Neural cell (in vitro differentiated cells): ENCODE data around the gene TMEM98.

Source experiments
- EP300 ChIP-seq: fragments of 450-650 bp; conservative IDR thresholded peaks from 2 replicates; pipeline ENCODE4 v1.6.1; 2014; ENCODE audit warnings: antibody characterized with exemption, mild to moderate bottlenecking, moderate library complexity; ENCODE audit not compliant: poor library complexity, severe bottlenecking
- EZH2 ChIP-seq: fragments of 200-600, 300-800 bp; shearing (Covaris generic), sonication (generic); IDR thresholded peaks from 2 replicates; pipeline ENCODE4 v1.6.1; 2014; ENCODE audit warnings: antibody characterized with exemption, low read length, borderline replicate concordance, mild to moderate bottlenecking; ENCODE audit not compliant: insufficient read depth, poor library complexity, severe bottlenecking
- POLR2AphosphoS5 ChIP-seq: IDR thresholded peaks from 2 replicates; pipeline ENCODE4 v1.6.1; 2012
- SMC3 ChIP-seq: fragments of 450-650 bp; conservative IDR thresholded peaks from 2 replicates; pipeline ENCODE4 v1.6.1; 2014; ENCODE audit warnings: antibody characterized with exemption, mild to moderate bottlenecking, moderate library complexity; ENCODE audit not compliant: poor library complexity
- TF ChIP-seq, protein P1 (sequence below): fragments of 450-650 bp; IDR thresholded peaks from 2 replicates; pipeline ENCODE4 v1.5.1; 2014; ENCODE audit warnings: antibody characterized with exemption, mild to moderate bottlenecking, moderate library complexity; ENCODE audit not compliant: poor library complexity, severe bottlenecking

DNA sequence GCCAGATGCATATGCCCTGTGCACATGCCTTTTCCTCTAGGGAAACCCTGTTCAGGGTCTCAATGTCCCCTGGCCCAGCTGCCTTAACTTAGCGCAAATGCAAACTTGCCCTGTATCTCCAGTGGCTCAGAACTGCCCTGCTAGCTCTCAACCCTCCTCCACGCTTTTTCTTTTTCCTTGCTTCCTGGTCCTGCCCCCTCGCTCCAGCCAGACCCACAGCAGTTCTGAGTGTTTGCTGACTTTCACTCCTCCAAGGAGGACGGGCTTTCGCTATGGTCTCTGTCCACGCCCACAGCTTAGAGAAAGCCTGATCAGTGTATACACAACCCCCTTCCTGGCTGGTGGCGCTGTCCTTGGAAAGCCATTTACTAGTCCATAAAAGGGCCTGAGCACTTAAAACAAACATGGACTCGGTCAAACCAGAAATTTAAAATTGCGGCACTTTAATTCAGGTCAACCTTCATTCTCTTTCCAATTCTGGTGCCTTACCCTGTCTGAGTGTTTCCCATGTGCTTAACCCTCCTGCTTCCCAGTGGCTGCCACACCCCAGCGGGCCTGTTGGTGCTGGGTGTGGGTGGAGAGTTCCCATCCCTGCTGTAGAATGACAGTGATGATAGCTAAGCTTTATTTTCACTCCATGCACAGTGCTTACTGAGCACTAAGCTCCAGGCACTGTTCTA, 15.6 kb upstream of the TMEM98 start:
- TF ChIP-seq SMC3 (no peak), EZH2 (no peak), EP300 (no peak), POLR2AphosphoS5 (no peak)
- TF ChIP-seq, protein P1, sequence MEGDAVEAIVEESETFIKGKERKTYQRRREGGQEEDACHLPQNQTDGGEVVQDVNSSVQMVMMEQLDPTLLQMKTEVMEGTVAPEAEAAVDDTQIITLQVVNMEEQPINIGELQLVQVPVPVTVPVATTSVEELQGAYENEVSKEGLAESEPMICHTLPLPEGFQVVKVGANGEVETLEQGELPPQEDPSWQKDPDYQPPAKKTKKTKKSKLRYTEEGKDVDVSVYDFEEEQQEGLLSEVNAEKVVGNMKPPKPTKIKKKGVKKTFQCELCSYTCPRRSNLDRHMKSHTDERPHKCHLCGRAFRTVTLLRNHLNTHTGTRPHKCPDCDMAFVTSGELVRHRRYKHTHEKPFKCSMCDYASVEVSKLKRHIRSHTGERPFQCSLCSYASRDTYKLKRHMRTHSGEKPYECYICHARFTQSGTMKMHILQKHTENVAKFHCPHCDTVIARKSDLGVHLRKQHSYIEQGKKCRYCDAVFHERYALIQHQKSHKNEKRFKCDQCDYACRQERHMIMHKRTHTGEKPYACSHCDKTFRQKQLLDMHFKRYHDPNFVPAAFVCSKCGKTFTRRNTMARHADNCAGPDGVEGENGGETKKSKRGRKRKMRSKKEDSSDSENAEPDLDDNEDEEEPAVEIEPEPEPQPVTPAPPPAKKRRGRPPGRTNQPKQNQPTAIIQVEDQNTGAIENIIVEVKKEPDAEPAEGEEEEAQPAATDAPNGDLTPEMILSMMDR, result no peak
